Measurements from ENCODE around the gene TRIM15.

GRCh38 chr6:30211899-30212298 is 48.6 kb downstream of the TRIM15 start:
- TF ChIP-seq, protein P1, sequence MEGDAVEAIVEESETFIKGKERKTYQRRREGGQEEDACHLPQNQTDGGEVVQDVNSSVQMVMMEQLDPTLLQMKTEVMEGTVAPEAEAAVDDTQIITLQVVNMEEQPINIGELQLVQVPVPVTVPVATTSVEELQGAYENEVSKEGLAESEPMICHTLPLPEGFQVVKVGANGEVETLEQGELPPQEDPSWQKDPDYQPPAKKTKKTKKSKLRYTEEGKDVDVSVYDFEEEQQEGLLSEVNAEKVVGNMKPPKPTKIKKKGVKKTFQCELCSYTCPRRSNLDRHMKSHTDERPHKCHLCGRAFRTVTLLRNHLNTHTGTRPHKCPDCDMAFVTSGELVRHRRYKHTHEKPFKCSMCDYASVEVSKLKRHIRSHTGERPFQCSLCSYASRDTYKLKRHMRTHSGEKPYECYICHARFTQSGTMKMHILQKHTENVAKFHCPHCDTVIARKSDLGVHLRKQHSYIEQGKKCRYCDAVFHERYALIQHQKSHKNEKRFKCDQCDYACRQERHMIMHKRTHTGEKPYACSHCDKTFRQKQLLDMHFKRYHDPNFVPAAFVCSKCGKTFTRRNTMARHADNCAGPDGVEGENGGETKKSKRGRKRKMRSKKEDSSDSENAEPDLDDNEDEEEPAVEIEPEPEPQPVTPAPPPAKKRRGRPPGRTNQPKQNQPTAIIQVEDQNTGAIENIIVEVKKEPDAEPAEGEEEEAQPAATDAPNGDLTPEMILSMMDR (conservative IDR thresholded peaks at IDR 0.05; ENCODE audit: low read depth, low read length): no peak
- no peak for TF ChIP-seq POLR2A (IDR thresholded peaks at IDR 0.05; ENCODE audit: low read depth, low read length)
